Neural crest cell (in vitro differentiated cells): ENCODE measurements around the gene SLC25A30. TPM values are rescaled to one million over a fixed set of nuclear protein-coding genes. Genes with fewer than 3 reads are reported as not detected.
"Not testable (repeated sequence)": the region's sequence is repeated elsewhere in the genome, so short reads cannot be mapped to it uniquely, and the experiment has no call there.

Experiments used
- DNase-seq: peaks from one replicate; pipeline ENCODE4 v3.0.0; 2021; ENCODE audit warnings: low read depth, mixed read lengths, low spot score
- H3K27ac Mint-ChIP-seq: one replicate; pipeline ENCODE4 v1.8.0; 2021; ENCODE audit warnings: mild to moderate bottlenecking, mixed read lengths; ENCODE audit not compliant: unreplicated experiment
- H3K27me3 Mint-ChIP-seq: 2 replicates; pipeline ENCODE4 v1.8.0; 2021; ENCODE audit warnings: low read depth, mild to moderate bottlenecking, mixed read lengths
- H3K36me3 Mint-ChIP-seq: 2 replicates; pipeline ENCODE4 v1.8.0; 2021; ENCODE audit warnings: low read depth, mild to moderate bottlenecking, mixed read lengths
- H3K4me1 Mint-ChIP-seq: 2 replicates; pipeline ENCODE4 v1.8.0; 2021; ENCODE audit warnings: mixed read lengths
- H3K4me3 Mint-ChIP-seq: one replicate; pipeline ENCODE4 v1.8.0; 2021; ENCODE audit warnings: mild to moderate bottlenecking, mixed read lengths
- H3K9me3 Mint-ChIP-seq: 2 replicates; pipeline ENCODE4 v1.8.0; 2021; ENCODE audit warnings: mixed read lengths
- CTCF ChIP-seq: fragments of 200-600 bp; sonication (generic); conservative IDR thresholded peaks from 2 replicates; pipeline ENCODE4 v1.5.0; 2021; ENCODE audit warnings: antibody characterized with exemption, mild to moderate bottlenecking
- total RNA-seq: library from RNA; stranded (reverse); gene quantifications from 2 replicates; pipeline ENCODE4 v1.2.1, GENCODE V29; 2021

The SLC25A30 gene
- total RNA-seq, 1 donor from 2014 or later, result 14.0 TPM

GRCh38 chr13:45356966-45357672, 61.1 kb downstream of the SLC25A30 start:
- Mint-ChIP-seq H3K4me3 (no peak overlapping the region), H3K27ac (peak overlapping the region; percentile 44), H3K27me3 (no peaks in the 10 kb centered on the region), H3K36me3 (peaks cover 16% of the 10 kb centered on the region), H3K4me1 (no peaks in the 10 kb centered on the region), H3K9me3 (peaks cover 2% of the 10 kb centered on the region)
- DNase-seq, result no peak
- no peak for TF ChIP-seq CTCF

GRCh38 chr13:45353895-45354294, 64.3 kb downstream of the SLC25A30 start:
- Mint-ChIP-seq H3K9me3 (no peaks in the 10 kb centered on the region), H3K27me3 (no peaks in the 10 kb centered on the region), H3K27ac (no peak overlapping the region), H3K4me1 (no peaks in the 10 kb centered on the region), H3K4me3 (no peak overlapping the region), H3K36me3 (peaks cover 19% of the 10 kb centered on the region)
- no peak for TF ChIP-seq CTCF
- no peak for DNase-seq

GRCh38 chr13:45352031-45352430, 66.1 kb downstream of the SLC25A30 start:
- Mint-ChIP-seq H3K4me1 (no peaks in the 10 kb centered on the region), H3K27me3 (no peaks in the 10 kb centered on the region), H3K36me3 (peaks cover 16% of the 10 kb centered on the region), H3K27ac (no peak overlapping the region), H3K4me3 (no peak overlapping the region), H3K9me3 (no peaks in the 10 kb centered on the region)
- no peak for TF ChIP-seq CTCF
- DNase-seq, result no peak

- Mint-ChIP-seq H3K27ac (no peak overlapping the region), H3K36me3 (peaks cover 12% of the 10 kb centered on the region), H3K9me3 (no peaks in the 10 kb centered on the region), H3K27me3 (no peaks in the 10 kb centered on the region), H3K4me3 (no peak overlapping the region), H3K4me1 (no peaks in the 10 kb centered on the region)
- TF ChIP-seq CTCF, result no peak
- DNase-seq, result no peak
These were observed 68.0 kb downstream of the SLC25A30 start for GRCh38 chr13:45350152-45350551.

GRCh38 chr13:45349438-45349837, 68.7 kb downstream of the SLC25A30 start:
- Mint-ChIP-seq H3K27ac (no peak overlapping the region), H3K4me3 (no peak overlapping the region), H3K36me3 (peaks cover 14% of the 10 kb centered on the region), H3K4me1 (no peaks in the 10 kb centered on the region), H3K9me3 (no peaks in the 10 kb centered on the region), H3K27me3 (no peaks in the 10 kb centered on the region)
- TF ChIP-seq CTCF, result no peak
- DNase-seq, result no peak

GRCh38 chr13:45344064-45344463, 74.1 kb downstream of the SLC25A30 start:
- not testable (repeated sequence) for DNase-seq, H3K9me3 Mint-ChIP-seq, H3K27me3 Mint-ChIP-seq, H3K27ac Mint-ChIP-seq
- Mint-ChIP-seq H3K4me3 (peak overlapping the region; percentile 79), H3K36me3 (peaks cover 18% of the 10 kb centered on the region), H3K4me1 (peaks cover 31% of the 10 kb centered on the region)

Other genes with a start within 250 kb of the SLC25A30 start
- gene KCTD4, start 217.3 kb downstream of the SLC25A30 start, total RNA-seq, result not detected in 2 replicates
- gene TPT1, start 77.2 kb downstream of the SLC25A30 start, total RNA-seq, result 2,364 and 2,627 TPM in 2 replicates
- gene COG3, start 46.6 kb upstream of the SLC25A30 start, total RNA-seq, result 19.1 and 19.3 TPM in 2 replicates
- gene ERICH6B, start 197.4 kb upstream of the SLC25A30 start, total RNA-seq, result not detected in 2 replicates